H1 (cell line): ENCODE results near the gene CD300LG. TPM values are rescaled to one million over a fixed set of nuclear protein-coding genes. Genes with fewer than 3 reads are reported as not detected.

Experiments used
- CTCF ChIA-PET: fragments of 300-600 bp; sonication (Branson Sonifier 250); formaldehyde crosslinking; loops from one replicate; lab custom pipeline; 2021; ENCODE audit not compliant: partially characterized antibody; lab: Charles Lee
- POLR2A ChIA-PET: fragments of 300-600 bp; sonication (Branson Sonifier 250); formaldehyde crosslinking; loops from one replicate; lab custom pipeline; 2021; ENCODE audit warnings: inconsistent platforms; ENCODE audit not compliant: partially characterized antibody; lab: Charles Lee
- DNase-seq, 2 experiments: peaks; one replicate each; pipeline versions ENCODE4 v3.0.0 to v3.0.0-alpha.2; 2010 to 2022; ENCODE audit warnings: low spot score in 2 of 2, low read depth in 1 of 2, mixed read lengths in 1 of 2
- FAIRE-seq: peaks from 2 replicates; lab custom pipeline; 2011; peaks lifted over from hg19 to GRCh38; lab: Jason Lieb, UNC
- H2AFZ ChIP-seq: 2 replicates; pipeline ENCODE4 v1.8.1; 2012; ENCODE audit warnings: low read length, inconsistent platforms
- H2AK5ac ChIP-seq: 2 replicates; pipeline ENCODE4 v1.6.1; 2013; ENCODE audit warnings: low read depth, low read length
- H2BK120ac ChIP-seq: replicated peaks from 2 replicates; pipeline ENCODE3; 2013; ENCODE audit warnings: low read depth, low read length, inconsistent platforms
- H2BK12ac ChIP-seq: 2 replicates; pipeline ENCODE4 v1.6.1; 2013; ENCODE audit warnings: low read depth, low read length
- H2BK15ac ChIP-seq: 2 replicates; pipeline ENCODE4 v1.6.1; 2013; ENCODE audit warnings: low read length
- H2BK20ac ChIP-seq: 2 replicates; pipeline ENCODE4 v1.6.1; 2013; ENCODE audit warnings: low read length
- H2BK5ac ChIP-seq: 2 replicates; pipeline ENCODE4 v1.6.1; 2013; ENCODE audit warnings: low read depth, low read length
- H3K14ac ChIP-seq: 2 replicates; pipeline ENCODE4 v1.6.1; 2013; ENCODE audit warnings: inconsistent platforms; ENCODE audit not compliant: insufficient read length
- H3K18ac ChIP-seq: 2 replicates; pipeline ENCODE4 v1.6.1; 2013; ENCODE audit warnings: low read length; ENCODE audit errors: extremely low read depth
- H3K23ac ChIP-seq: 2 replicates; pipeline ENCODE4 v1.6.1; 2013; ENCODE audit warnings: inconsistent platforms; ENCODE audit not compliant: insufficient read length
- H3K23me2 ChIP-seq: 2 replicates; pipeline ENCODE4 v1.6.1; 2013; ENCODE audit warnings: low read depth, low read length
- H3K27ac ChIP-seq: 2 replicates; pipeline ENCODE4 v1.6.1; 2011; ENCODE audit warnings: low read depth, low read length, inconsistent platforms
- H3K27me3 ChIP-seq, 4 experiments: replicated peaks in 1 of 4; 1 replicate in 1 of 4; 2 replicates in 3 of 4; pipeline versions ENCODE4 v1.6.1 to v1.8.1; 2011 to 2013; ENCODE audit warnings: low read length in 3 of 4, mild to moderate bottlenecking in 3 of 4, inconsistent platforms in 2 of 4, mixed read lengths in 2 of 4, moderate library complexity in 1 of 4; ENCODE audit not compliant: control insufficient read depth in 3 of 4, insufficient read depth in 3 of 4; ENCODE audit errors: extremely low read depth in 1 of 4
- H3K36me3 ChIP-seq, 4 experiments: 2 replicates each; pipeline versions ENCODE4 v1.6.1 to v1.8.1; 2011 to 2013; ENCODE audit warnings: mild to moderate bottlenecking in 4 of 4, low read length in 3 of 4, moderate library complexity in 2 of 4, control low read depth in 1 of 4, inconsistent platforms in 1 of 4; ENCODE audit not compliant: insufficient read depth in 4 of 4, control insufficient read depth in 2 of 4
- H3K4ac ChIP-seq: replicated peaks from 2 replicates; pipeline ENCODE3; 2013; ENCODE audit warnings: low read length, low read depth, mixed read lengths, inconsistent platforms; ENCODE audit not compliant: insufficient read length
- H3K4me1 ChIP-seq, 4 experiments: replicated peaks in 1 of 4; 1 replicate in 1 of 4; 2 replicates in 3 of 4; pipeline versions ENCODE4 v1.6.1 to v1.8.1; 2011 to 2013; ENCODE audit warnings: low read length in 3 of 4, inconsistent platforms in 2 of 4, mixed read lengths in 1 of 4; ENCODE audit not compliant: insufficient read depth in 4 of 4, control insufficient read depth in 3 of 4
- H3K4me2 ChIP-seq, 2 experiments: 2 replicates each; pipeline versions ENCODE4 v1.6.1 to v1.8.1; 2011 to 2013; ENCODE audit warnings: low read depth in 2 of 2, low read length in 2 of 2, control low read depth in 1 of 2, inconsistent platforms in 1 of 2, mild to moderate bottlenecking in 1 of 2; ENCODE audit not compliant: insufficient read depth in 1 of 2
- H3K4me3 ChIP-seq, 4 experiments: fragments of 200-600, 300-600 bp in 1 of 4; sonication (generic), shearing (Covaris generic), sonication (Bioruptor Twin) in 1 of 4; 2 replicates each; pipeline versions ENCODE4 v1.5.1 to v1.8.1; 2011 to 2016; ENCODE audit warnings: low read length in 4 of 4, low read depth in 3 of 4, control low read depth in 2 of 4, inconsistent platforms in 2 of 4, mild to moderate bottlenecking in 2 of 4, mixed read lengths in 1 of 4, moderate library complexity in 1 of 4; ENCODE audit not compliant: insufficient read depth in 2 of 4; ENCODE audit errors: extremely low read depth in 1 of 4
- H3K56ac ChIP-seq: replicated peaks from 2 replicates; pipeline ENCODE3; 2013; ENCODE audit warnings: low read depth, mild to moderate bottlenecking, mixed read lengths, low read length, inconsistent platforms; ENCODE audit not compliant: insufficient read length
- H3K79me1 ChIP-seq: 2 replicates; pipeline ENCODE4 v1.6.1; 2013; ENCODE audit warnings: low read depth, low read length, control low read depth
- H3K79me2 ChIP-seq, 2 experiments: 2 replicates each; pipeline versions ENCODE4 v1.6.1 to v1.8.1; 2012 to 2013; ENCODE audit warnings: low read length in 2 of 2, mild to moderate bottlenecking in 2 of 2, inconsistent platforms in 1 of 2; ENCODE audit not compliant: insufficient read depth in 2 of 2, control insufficient read depth in 1 of 2
- H3K9ac ChIP-seq, 4 experiments: replicated peaks in 1 of 4; 1 replicate in 1 of 4; 2 replicates in 3 of 4; pipeline versions ENCODE4 v1.6.1 to v1.8.1; 2011 to 2013; ENCODE audit warnings: low read depth in 3 of 4, low read length in 3 of 4, control low read depth in 2 of 4, mild to moderate bottlenecking in 2 of 4, moderate library complexity in 2 of 4, inconsistent platforms in 1 of 4; ENCODE audit errors: extremely low read depth in 1 of 4
- H3K9me3 ChIP-seq, 2 experiments: 2 replicates each; pipeline versions ENCODE4 v1.6.1 to v1.8.1; 2012 to 2013; ENCODE audit warnings: mild to moderate bottlenecking in 2 of 2, moderate library complexity in 2 of 2, control low read depth in 1 of 2, inconsistent platforms in 1 of 2, low read depth in 1 of 2, low read length in 1 of 2, mixed read lengths in 1 of 2; ENCODE audit not compliant: insufficient read depth in 2 of 2
- H4K20me1 ChIP-seq, 2 experiments: replicated peaks in 1 of 2; 2 replicates each; pipeline versions ENCODE3 to v1.8.1; 2011 to 2013; ENCODE audit warnings: inconsistent platforms in 2 of 2, low read length in 2 of 2, mild to moderate bottlenecking in 1 of 2; ENCODE audit not compliant: insufficient read depth in 2 of 2, control insufficient read depth in 1 of 2
- H4K5ac ChIP-seq: 2 replicates; pipeline ENCODE4 v1.6.1; 2013; ENCODE audit warnings: low read length, low read depth, mixed read lengths, inconsistent platforms; ENCODE audit not compliant: insufficient read length
- H4K8ac ChIP-seq: 2 replicates; pipeline ENCODE4 v1.8.0; 2013; ENCODE audit warnings: mild to moderate bottlenecking, moderate library complexity, low read length, inconsistent platforms; ENCODE audit not compliant: insufficient read depth; ENCODE audit errors: extremely low read depth
- H4K91ac ChIP-seq: replicated peaks from 2 replicates; pipeline ENCODE3; 2013; ENCODE audit warnings: low read length, mixed read lengths, inconsistent platforms; ENCODE audit not compliant: insufficient read length
- SUZ12 ChIP-seq: fragments of 200-600 bp; sonication (generic); IDR thresholded peaks from 2 replicates; pipeline ENCODE4 v1.6.1; 2012; ENCODE audit warnings: mild to moderate bottlenecking, inconsistent platforms, low read length, moderate library complexity, mixed read lengths
- WGBS, 2 experiments: shearing (Covaris generic) in 1 of 2; methylation state at CpG; one replicate each; pipeline versions ENCODE4 v1.1.6 to v1.1.7; 2013 to 2015; ENCODE audit warnings: low lambda C conversion rate in 2 of 2, mixed read lengths in 2 of 2, inconsistent platforms in 1 of 2, low coverage in 1 of 2, missing lambda C conversion rate in 1 of 2; ENCODE audit not compliant: insufficient replicate concordance in 2 of 2, insufficient coverage in 1 of 2, insufficient read length in 1 of 2; ENCODE audit errors: extremely low coverage in 1 of 2, missing lambda C conversion rate in 1 of 2; 5-methylcytosine and 5-hydroxymethylcytosine counted together
- polyA plus RNA-seq, 7 experiments: library from polyadenylated mRNA; depleted of rRNA in 3 of 7; stranded (reverse) in 5 of 7; unstranded in 2 of 7; fragments of >200 nt in 5 of 7; fragments of 200-250 nt in 2 of 7; gene quantifications; 1 replicate in 5 of 7; 2 replicates in 1 of 7; 4 replicates in 1 of 7; pipeline versions ENCODE4 v1.2.1 to v1.2.3, GENCODE V29; 2011 to 2013; ENCODE audit warnings: missing spikeins in 2 of 7, mixed read lengths in 2 of 7
- total RNA-seq: library from RNA; stranded (reverse); fragmentation: NEBNext Ultra II Directional; extraction: Animal tissue kit (Norgen Biotek cat#: 25700); gene quantifications from 2 replicates; pipeline ENCODE4 v1.2.1, GENCODE V29; 2021

CD300LG gene
- total and polyA plus RNA-seq, 2 of the 8 experiments (the other 6 are each of a cell fraction or from before 2014, with no cell fraction given), result 0.06 TPM; not detected in 1

DNA sequence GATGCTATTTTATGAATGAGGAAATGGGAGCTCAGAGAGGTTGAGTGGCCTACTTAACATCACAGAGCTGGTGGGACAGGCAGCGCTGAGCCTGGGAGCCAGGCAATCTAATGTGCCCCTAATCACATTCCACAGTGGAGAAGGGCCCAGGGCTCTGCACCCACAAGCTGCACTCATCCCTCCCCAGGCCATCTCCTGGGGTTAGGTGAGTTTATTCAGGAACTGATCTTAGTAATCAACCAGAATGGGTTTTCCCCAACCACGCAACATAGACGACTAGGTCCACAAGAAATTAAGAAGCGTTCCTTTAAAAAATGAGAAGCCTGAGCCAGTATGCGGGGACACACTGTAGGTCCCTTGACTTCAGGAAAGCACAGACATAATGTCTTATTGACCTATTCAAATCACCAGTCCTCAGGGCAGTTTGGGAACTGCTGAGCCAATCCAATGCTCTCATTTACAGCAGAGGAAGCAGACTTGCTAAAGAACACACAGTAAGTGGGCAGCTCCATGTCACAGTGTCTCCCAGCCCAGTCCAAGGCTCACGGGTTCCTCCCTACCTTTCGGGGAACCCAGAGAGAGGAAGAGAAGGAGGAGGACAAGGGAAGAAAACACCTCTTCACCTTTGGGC is 16.4 kb upstream of the CD300LG start:
- POLR2A ChIA-PET, result interaction anchor here (1.1 kb wide), 1 partner anchor 51 kb away, joined by 3 read pairs; the partner anchor contains the start of gene CFAP97D1
- no peak for TF ChIP-seq SUZ12
- TF ChIP-seq, all 59 proteins: peak for 0
- peaks cover 0 to 4% (median 0%) of the 10 kb centered on the region in 4 experiments; a peak in 3 of 8 replicates for H3K36me3 ChIP-seq
- no peak overlapping the region for H2BK20ac ChIP-seq
- no peak overlapping the region for H3K56ac ChIP-seq
- H3K4ac ChIP-seq, result no peak overlapping the region
- FAIRE-seq (no peak), DNase-seq (no peak)
- no peak overlapping the region for H2BK15ac ChIP-seq
- H3K4me1 ChIP-seq, result peaks cover 0 to 11% (median 6%) of the 10 kb centered on the region in 4 experiments; a peak in 5 of 7 replicates
- no peak overlapping the region for H2BK120ac ChIP-seq
- no peak overlapping the region for H3K9ac ChIP-seq
- H3K4me3 ChIP-seq, result no peak overlapping the region
- H2BK12ac ChIP-seq, result no peak overlapping the region
- H4K5ac ChIP-seq, result no peak overlapping the region
- H3K79me2 ChIP-seq, result no peaks in the 10 kb centered on the region
- H2AK5ac ChIP-seq, result no peak overlapping the region
- no peak overlapping the region for H2BK5ac ChIP-seq
- H2AFZ ChIP-seq, result no peak overlapping the region
- WGBS, 2 experiments, result 98% methylated on average over 7 of the region's 7 CpGs; no CpG with 5 or more reads in 1 of the 2 experiments
- H4K91ac ChIP-seq, result no peak overlapping the region
- H3K27ac ChIP-seq, result no peak overlapping the region
- H3K23me2 ChIP-seq, result peaks cover 10% of the 10 kb centered on the region; the same call in 1 of the 2 replicates
- peaks cover 0 to 4% of the 10 kb centered on the region in 2 experiments; a peak in 2 of 4 replicates for H3K9me3 ChIP-seq
- no peak overlapping the region for H3K4me2 ChIP-seq
- no peaks in the 10 kb centered on the region for H3K79me1 ChIP-seq
- peaks cover 0 to 2% of the 10 kb centered on the region in 2 experiments for H4K20me1 ChIP-seq
- no peak overlapping the region for H3K18ac ChIP-seq
- H3K14ac ChIP-seq, result no peak overlapping the region
- CTCF ChIA-PET, result interaction anchor here (0.6 to 2.2 kb wide), 7 partner anchors 10 to 713 kb away, joined by 3 to 10 read pairs (median 4); partner anchors contain the start of gene CD300LG
- no peak overlapping the region for H4K8ac ChIP-seq
- peaks cover 0 to 15% (median 13%) of the 10 kb centered on the region in 4 experiments; a peak in 6 of 7 replicates for H3K27me3 ChIP-seq
- no peak overlapping the region for H3K23ac ChIP-seq
